Esophagus (tissue), 2 donors: Measurements from ENCODE around the gene KRTAP5-4. TPM values are rescaled to one million over a fixed set of nuclear protein-coding genes. Genes with fewer than 3 reads are reported as not detected.
"Not testable (repeated sequence)": the region's sequence is repeated elsewhere in the genome, so short reads cannot be mapped to it uniquely, and the experiment has no call there.

ENCODE experiments used
- H3K27ac ChIP-seq, 2 donors: one replicate each; pipeline ENCODE4 v1.5.1; 2013; ENCODE audit warnings: low read depth in 2 of 2, mild to moderate bottlenecking in 2 of 2, inconsistent platforms in 1 of 2, low read length in 1 of 2, moderate library complexity in 1 of 2
- H3K27me3 ChIP-seq, 2 donors: one replicate each; pipeline ENCODE4 v1.6.1; 2013; ENCODE audit warnings: low read length in 2 of 2, control low read depth in 1 of 2, mild to moderate bottlenecking in 1 of 2; ENCODE audit not compliant: insufficient read depth in 2 of 2, control insufficient read depth in 1 of 2
- H3K36me3 ChIP-seq, 2 donors: one replicate each; pipeline ENCODE4 v1.6.1; 2013; ENCODE audit warnings: low read length in 1 of 2; ENCODE audit not compliant: control insufficient read depth in 2 of 2, insufficient read depth in 2 of 2
- H3K4me1 ChIP-seq, 2 donors: one replicate each; pipeline ENCODE4 v1.6.1; 2013; ENCODE audit warnings: low read length in 1 of 2; ENCODE audit not compliant: control insufficient read depth in 2 of 2, insufficient read depth in 2 of 2
- H3K4me3 ChIP-seq, 2 donors: one replicate each; pipeline ENCODE4 v1.5.1; 2013; ENCODE audit warnings: low read length in 2 of 2, mild to moderate bottlenecking in 2 of 2, low read depth in 1 of 2, moderate library complexity in 1 of 2
- H3K9me3 ChIP-seq, 2 donors: one replicate each; pipeline ENCODE4 v1.6.1; 2013; ENCODE audit warnings: mild to moderate bottlenecking in 2 of 2, low read depth in 1 of 2, low read length in 1 of 2, moderate library complexity in 1 of 2; ENCODE audit not compliant: control insufficient read depth in 2 of 2, insufficient read depth in 1 of 2
- WGBS, 2 donors: extraction: QIAGEN DNeasy Blood & Tissue Kit; methylation state at CpG; one replicate each; pipeline ENCODE4 v1.1.7; 2013; 5-methylcytosine and 5-hydroxymethylcytosine counted together
- polyA plus RNA-seq, 2 donors: library from polyadenylated mRNA; stranded (reverse); fragments of 200-250 nt; gene quantifications; one replicate each; pipeline ENCODE4 v1.2.3, GENCODE V29; 2013
- donor health status: healthy with polysubstance abuse.
- donor health status: Bipolar disorder and iron deficiency.

Gene KRTAP5-4
- polyA plus RNA-seq, 2 donors, result not detected

- H3K4me3 ChIP-seq, H3K36me3 ChIP-seq: not testable (repeated sequence)
Measured at GRCh38 chr11:1662699-1663283, 40.9 kb upstream of the KRTAP5-4 start.

GRCh38 chr11:1661454-1662269, 39.7 kb upstream of the KRTAP5-4 start:
- not testable (repeated sequence) for H3K9me3 ChIP-seq, H3K36me3 ChIP-seq, H3K27ac ChIP-seq, H3K4me1 ChIP-seq, H3K4me3 ChIP-seq, H3K27me3 ChIP-seq
- WGBS, 2 donors, result 40 to 46% methylated on average over 16 to 21 of the region's 25 CpGs

More at GRCh38 chr11:1662699-1663283, 40.9 kb upstream of the KRTAP5-4 start:
- H3K27me3 ChIP-seq, H3K27ac ChIP-seq, H3K9me3 ChIP-seq, H3K4me1 ChIP-seq: not testable (repeated sequence)
- 67 to 69% methylated on average over 16 to 18 of the region's 18 CpGs for WGBS, 2 donors

GRCh38 chr11:1660111-1660867, 38.4 kb upstream of the KRTAP5-4 start:
- H3K27me3 ChIP-seq, result peaks cover 0 to 2% of the 10 kb centered on the region in 2 donors
- no peak overlapping the region for H3K4me3 ChIP-seq
- H3K36me3 ChIP-seq, result no peaks in the 10 kb centered on the region
- H3K27ac ChIP-seq, result no peak overlapping the region
- WGBS, 2 donors, result 77 to 78% methylated on average over 24 of the region's 24 CpGs
- H3K9me3 ChIP-seq, result no peaks in the 10 kb centered on the region
- H3K4me1 ChIP-seq, result peaks cover 0 to 2% of the 10 kb centered on the region in 2 donors

- H3K36me3 ChIP-seq, result no peaks in the 10 kb centered on the region
- peaks cover 0 to 2% of the 10 kb centered on the region in 2 donors for H3K27me3 ChIP-seq
- no peak overlapping the region for H3K4me3 ChIP-seq
- 70 to 76% methylated on average over 14 of the region's 14 CpGs for WGBS, 2 donors
- H3K27ac ChIP-seq, result no peak overlapping the region
- peaks cover 0 to 2% of the 10 kb centered on the region in 2 donors for H3K4me1 ChIP-seq
- H3K9me3 ChIP-seq, result no peaks in the 10 kb centered on the region
Measured at GRCh38 chr11:1659506-1659905, 37.6 kb upstream of the KRTAP5-4 start.

GRCh38 chr11:1656670-1657069, 34.7 kb upstream of the KRTAP5-4 start:
- Histone ChIP-seq H3K9me3 (no peaks in the 10 kb centered on the region), H3K36me3 (no peaks in the 10 kb centered on the region), H3K4me1 (peaks cover 0 to 2% of the 10 kb centered on the region in 2 donors), H3K4me3 (no peak overlapping the region), H3K27me3 (no peaks in the 10 kb centered on the region), H3K27ac (no peak overlapping the region)
- 77 to 87% methylated on average over 7 of the region's 7 CpGs for WGBS, 2 donors

GRCh38 chr11:1656061-1656441, 34.1 kb upstream of the KRTAP5-4 start:
- 79 to 80% methylated on average over 9 of the region's 9 CpGs for WGBS, 2 donors
- Histone ChIP-seq H3K4me3 (no peak overlapping the region), H3K9me3 (no peaks in the 10 kb centered on the region), H3K4me1 (peaks cover 0 to 2% of the 10 kb centered on the region in 2 donors), H3K27me3 (no peaks in the 10 kb centered on the region), H3K36me3 (no peaks in the 10 kb centered on the region), H3K27ac (no peak overlapping the region)

GRCh38 chr11:1655168-1656060, 33.5 kb upstream of the KRTAP5-4 start:
- Histone ChIP-seq H3K9me3 (no peaks in the 10 kb centered on the region), H3K27me3 (no peaks in the 10 kb centered on the region), H3K27ac (no peak overlapping the region), H3K4me1 (peaks cover 0 to 8% of the 10 kb centered on the region in 2 donors), H3K4me3 (no peak overlapping the region), H3K36me3 (no peaks in the 10 kb centered on the region)
- WGBS, 2 donors, result 64 to 71% methylated on average over 26 of the region's 26 CpGs

- Histone ChIP-seq H3K27ac (no peak overlapping the region), H3K4me1 (peaks cover 0 to 8% of the 10 kb centered on the region in 2 donors), H3K36me3 (no peaks in the 10 kb centered on the region), H3K9me3 (no peaks in the 10 kb centered on the region), H3K27me3 (no peaks in the 10 kb centered on the region), H3K4me3 (no peak overlapping the region)
- 68 to 71% methylated on average over 20 to 21 of the region's 21 CpGs for WGBS, 2 donors
Measured at GRCh38 chr11:1654388-1655167, 32.6 kb upstream of the KRTAP5-4 start.
